Endothelial cell of umbilical vein (primary cell): ENCODE measurements around the gene ATP6V0D1. TPM values are rescaled to one million over a fixed set of nuclear protein-coding genes. Genes with fewer than 3 reads are reported as not detected.

Experiments
- BruUV-seq: library from RNA; stranded (reverse); fragments of 400-500 nt; replicated peaks from 2 replicates; lab custom pipeline; 2021; lab: Mats Ljungman, UMichigan
- CTCF ChIA-PET: fragments of 300-600, 350-600 bp; sonication (Branson Sonifier 250); formaldehyde crosslinking; loops from one replicate; lab custom pipeline; 2021; ENCODE audit warnings: antibody characterized with exemption, inconsistent platforms; lab: Charles Lee
- POLR2A ChIA-PET: fragments of 300-600, 350-600 bp; sonication (Branson Sonifier 250); formaldehyde crosslinking; loops from one replicate; lab custom pipeline; 2021; ENCODE audit warnings: antibody characterized with exemption, inconsistent platforms; lab: Charles Lee
- DNase-seq: peaks from one replicate; pipeline ENCODE4 v3.0.0-alpha.2; 2011; ENCODE audit warnings: low read depth, low spot score
- FAIRE-seq: peaks from 2 replicates; lab custom pipeline; 2011; peaks lifted over from hg19 to GRCh38; lab: Jason Lieb, UNC
- H2AFZ ChIP-seq: 2 replicates; pipeline ENCODE4 v1.6.0; 2012; ENCODE audit warnings: low read depth, low read length, control low read depth, inconsistent platforms
- H3K27ac ChIP-seq: 2 replicates; pipeline ENCODE4 v1.5.1; 2011; ENCODE audit warnings: low read depth, mild to moderate bottlenecking, control low read depth, low read length, moderate library complexity; ENCODE audit not compliant: insufficient read depth
- H3K27me3 ChIP-seq, 2 experiments: 2 replicates each; pipeline versions ENCODE4 v1.6.0 to v1.6.1; 2011; ENCODE audit warnings: low read length in 2 of 2, mixed read lengths in 1 of 2; ENCODE audit not compliant: control insufficient read depth in 2 of 2, insufficient read depth in 2 of 2
- H3K36me3 ChIP-seq, 2 experiments: 2 replicates in 1 of 2; 3 replicates in 1 of 2; pipeline ENCODE4 v1.5.1; 2011; ENCODE audit warnings: low read length in 2 of 2, mild to moderate bottlenecking in 1 of 2, moderate library complexity in 1 of 2; ENCODE audit not compliant: control insufficient read depth in 2 of 2, insufficient read depth in 2 of 2; ENCODE audit errors: extremely low read depth in 1 of 2
- H3K4me1 ChIP-seq: 3 replicates; pipeline ENCODE4 v1.5.1; 2011; ENCODE audit warnings: mild to moderate bottlenecking, low read length; ENCODE audit not compliant: control insufficient read depth, insufficient read depth; ENCODE audit errors: extremely low read depth
- H3K4me2 ChIP-seq: 2 replicates; pipeline ENCODE4 v1.6.1; 2011; ENCODE audit warnings: low read length, control low read depth, mixed read lengths; ENCODE audit not compliant: insufficient read depth
- H3K4me3 ChIP-seq, 3 experiments: fragments of 200-600 bp in 1 of 3; sonication (generic), shearing (Covaris generic) in 1 of 3; replicated peaks in 1 of 3; 2 replicates each; pipeline ENCODE4 v1.5.1; 2011 to 2016; ENCODE audit warnings: control low read depth in 3 of 3, low read length in 3 of 3, mild to moderate bottlenecking in 2 of 3, inconsistent platforms in 1 of 3, low read depth in 1 of 3, moderate library complexity in 1 of 3; ENCODE audit not compliant: insufficient read depth in 1 of 3
- H3K79me2 ChIP-seq: 2 replicates; pipeline ENCODE4 v1.6.0; 2012; ENCODE audit warnings: low read length, inconsistent platforms; ENCODE audit not compliant: control insufficient read depth, insufficient read depth
- H3K9ac ChIP-seq: replicated peaks from 2 replicates; pipeline ENCODE3; 2011; ENCODE audit warnings: low read length, control low read depth; ENCODE audit not compliant: insufficient read depth; ENCODE audit errors: extremely low read depth
- H3K9me1 ChIP-seq: replicated peaks from 3 replicates; pipeline ENCODE4 v1.6.0; 2011; ENCODE audit warnings: mild to moderate bottlenecking, low read length; ENCODE audit not compliant: control insufficient read depth, insufficient read depth; ENCODE audit errors: extremely low read depth
- H3K9me3 ChIP-seq: replicated peaks from 2 replicates; pipeline ENCODE4 v1.5.1; 2012; ENCODE audit warnings: low read length, inconsistent platforms; ENCODE audit not compliant: control insufficient read depth, insufficient read depth
- H4K20me1 ChIP-seq: replicated peaks from 2 replicates; pipeline ENCODE3; 2011; ENCODE audit warnings: mild to moderate bottlenecking, low read length; ENCODE audit not compliant: control insufficient read depth, insufficient read depth; ENCODE audit errors: extremely low read depth
- CTCF ChIP-seq, 2 donors: IDR thresholded peaks; 1 replicate in 1 of 2; 2 replicates in 1 of 2; pipeline ENCODE4 v1.5.1; 2011; ENCODE audit warnings: low read length in 2 of 2, mild to moderate bottlenecking in 2 of 2, moderate library complexity in 2 of 2, control low read depth in 1 of 2, inconsistent platforms in 1 of 2, low read depth in 1 of 2; ENCODE audit not compliant: insufficient read depth in 1 of 2; ENCODE audit errors: extremely low read depth in 1 of 2
- EZH2 ChIP-seq: IDR thresholded peaks from 2 replicates; pipeline ENCODE4 v1.6.1; 2012; ENCODE audit warnings: borderline replicate concordance, low read depth, mild to moderate bottlenecking, moderate library complexity, low read length, inconsistent platforms; ENCODE audit not compliant: severe bottlenecking
- FOS ChIP-seq: IDR thresholded peaks from 2 replicates; pipeline ENCODE4 v1.6.1; 2011; ENCODE audit warnings: mild to moderate bottlenecking, low read length, moderate library complexity, borderline replicate concordance; ENCODE audit not compliant: insufficient read depth
- GATA2 ChIP-seq: IDR thresholded peaks from 2 replicates; pipeline ENCODE4 v1.7.0; 2011; ENCODE audit warnings: low read depth, mild to moderate bottlenecking, moderate library complexity, mixed read lengths, low read length; ENCODE audit not compliant: insufficient read length, insufficient read depth
- JUN ChIP-seq: IDR thresholded peaks from 2 replicates; pipeline ENCODE4 v1.6.1; 2011; ENCODE audit warnings: borderline replicate concordance, low read depth; ENCODE audit not compliant: insufficient read length, insufficient read depth
- MYC ChIP-seq: IDR thresholded peaks from one replicate; pipeline ENCODE4 v1.6.1; 2011; ENCODE audit warnings: mild to moderate bottlenecking, low read depth, low read length
- POLR2AphosphoS5 ChIP-seq: IDR thresholded peaks from 2 replicates; pipeline ENCODE4 v1.6.1; 2012; ENCODE audit warnings: low read depth, mild to moderate bottlenecking, control low read depth, low read length, moderate library complexity; ENCODE audit not compliant: insufficient read depth
- dilution Hi-C: fragments of 300-500 bp; cut with MboI; formaldehyde crosslinking; loops from one replicate; pipeline ENCODE4 v1.15.0; 2019; ENCODE audit warnings: low sequenced_read_pairs; ENCODE audit not compliant: extremely low pct_ligation_motif_present
- intact Hi-C: fragments of 100-400 bp; cut with micrococcal nuclease; formaldehyde crosslinking; loops from one replicate; pipeline ENCODE4 v1.10.0; 2022
- polyA plus RNA-seq, 4 experiments: library from polyadenylated mRNA; depleted of rRNA in 3 of 4; stranded (reverse) in 3 of 4; unstranded in 1 of 4; fragments of >200 nt; gene quantifications; 2 replicates each; pipeline versions ENCODE4 v1.2.1 to v1.2.3, GENCODE V29; 2011 to 2012; ENCODE audit warnings: missing spikeins in 1 of 4
- total RNA-seq: library from RNA; stranded (reverse); gene quantifications from 2 replicates; pipeline ENCODE4 v1.2.3, GENCODE V29; 2021

ATP6V0D1 gene
- total and polyA plus RNA-seq, 2 donors (not counting 3 experiments of a cell fraction or from before 2014, with no cell fraction given) = 82.8 to 232 TPM

- intact Hi-C loops = no loop called here
- FAIRE-seq = no peak
- Histone ChIP-seq H3K4me2 (no peak overlapping the region), H3K4me3 (no peak overlapping the region), H3K27ac (no peak overlapping the region), H3K9ac (no peak overlapping the region), H3K9me3 (no peaks in the 10 kb centered on the region), H4K20me1 (no peaks in the 10 kb centered on the region), H3K27me3 (peaks cover 0 to under 1% of the 10 kb centered on the region in 2 experiments), H2AFZ (no peak overlapping the region), H3K9me1 (no peaks in the 10 kb centered on the region), H3K36me3 (no peaks in the 10 kb centered on the region), H3K79me2 (no peaks in the 10 kb centered on the region), H3K4me1 (peaks cover 18% of the 10 kb centered on the region)
- no peak for DNase-seq
- POLR2A ChIA-PET = interaction anchor here (0.6 kb wide), 1 partner anchor 39 kb away, joined by 5 read pairs; no protein-coding TSS in a partner anchor
- TF ChIP-seq CTCF (IDR thresholded peaks at IDR 0.05; ENCODE audit: extremely low read depth in 1 of 2, insufficient read depth in 1 of 2, low read depth in 1 of 2, low read length in 2 of 2) = no peak
- TF ChIP-seq MYC = no peak
- no peak for TF ChIP-seq GATA2
- TF ChIP-seq EZH2 = no peak
- TF ChIP-seq FOS = no peak
- no peak for TF ChIP-seq JUN
- no peak for TF ChIP-seq POLR2AphosphoS5
- BruUV-seq = no TSS peak
- CTCF ChIA-PET = interaction anchor here (0.5 to 2.0 kb wide), 3 partner anchors 11 to 45 kb away, joined by 3 to 12 read pairs (median 3); no protein-coding TSS in a partner anchor
- dilution Hi-C loops = no loop called here
These were observed 92.4 kb downstream of the ATP6V0D1 start for GRCh38 chr16:67388591-67388990.
